Activated CD8-positive, alpha-beta T cell treated with anti-CD3 and anti-CD28 coated beads, Interleukin-2, amount 10 ng/mL, durations not matched to agents 7 days and 5 days (primary cell): ENCODE results near the gene KCNQ2. TPM values are rescaled to one million over a fixed set of nuclear protein-coding genes. Genes with fewer than 3 reads are reported as not detected.
A peak's percentile ranks its signal among the peaks of the same experiment; 100 is the strongest.

Experiments used
- ATAC-seq: fragments of 150-1000 bp; cut with Tn5 transposase; one replicate; pipeline ENCODE4 v1.10.0; 2021; ENCODE audit warnings: moderate library complexity
- CTCF ChIA-PET: fragments of 350-600 bp; sonication (Branson Sonifier 250); formaldehyde crosslinking; loops from one replicate; lab custom pipeline; 2021; ENCODE audit warnings: antibody characterized with exemption; lab: Charles Lee
- POLR2A ChIA-PET: fragments of 350-600 bp; sonication (Branson Sonifier 250); formaldehyde crosslinking; loops from one replicate; lab custom pipeline; 2021; ENCODE audit warnings: antibody characterized with exemption; lab: Charles Lee
- DNase-seq: peaks from one replicate; pipeline ENCODE4 v3.0.0-alpha.2; 2020
- H3K27ac Mint-ChIP-seq: one replicate; pipeline ENCODE4 v1.8.0; 2021; ENCODE audit warnings: mild to moderate bottlenecking, mixed read lengths
- H3K27me3 Mint-ChIP-seq: one replicate; pipeline ENCODE4 v1.8.0; 2021; ENCODE audit warnings: low read depth, mixed read lengths
- H3K36me3 Mint-ChIP-seq: one replicate; pipeline ENCODE4 v1.8.0; 2021; ENCODE audit warnings: low read depth, mixed read lengths
- H3K4me1 Mint-ChIP-seq: one replicate; pipeline ENCODE4 v1.8.0; 2021; ENCODE audit warnings: low read depth, mixed read lengths
- H3K4me3 Mint-ChIP-seq: one replicate; pipeline ENCODE4 v1.8.0; 2021; ENCODE audit warnings: mild to moderate bottlenecking, mixed read lengths
- H3K9me3 Mint-ChIP-seq: one replicate; pipeline ENCODE4 v1.8.0; 2022; ENCODE audit warnings: mixed read lengths; ENCODE audit not compliant: insufficient read depth
- total RNA-seq, 2 experiments: library from RNA; stranded (reverse); gene quantifications; one replicate each; pipeline ENCODE4 v1.2.3, GENCODE V29; 2021

Gene KCNQ2
- total RNA-seq, 2 experiments from 2014 or later: not detected

DNA sequence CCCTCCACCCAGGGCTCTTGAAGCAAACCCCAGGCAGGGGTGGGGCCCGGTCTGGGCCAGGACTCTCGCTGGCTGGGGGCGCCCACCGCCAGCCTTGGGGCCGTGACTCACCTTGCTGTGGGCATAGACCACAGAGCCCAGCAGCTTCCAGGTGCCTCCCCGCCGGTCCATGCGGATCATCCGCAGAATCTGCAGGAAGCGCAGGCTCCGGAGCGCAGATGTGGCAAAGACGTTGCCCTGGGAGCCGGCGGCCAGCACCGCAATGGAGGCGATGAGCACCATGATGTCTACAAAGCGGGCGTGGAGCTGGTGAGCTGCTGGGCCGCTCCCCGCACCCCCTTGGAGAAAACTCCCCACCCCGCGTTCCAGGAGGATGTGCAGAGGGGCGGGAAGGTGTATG, 27.9 kb downstream of the KCNQ2 start:
- POLR2A ChIA-PET: no interaction called here

DNA sequence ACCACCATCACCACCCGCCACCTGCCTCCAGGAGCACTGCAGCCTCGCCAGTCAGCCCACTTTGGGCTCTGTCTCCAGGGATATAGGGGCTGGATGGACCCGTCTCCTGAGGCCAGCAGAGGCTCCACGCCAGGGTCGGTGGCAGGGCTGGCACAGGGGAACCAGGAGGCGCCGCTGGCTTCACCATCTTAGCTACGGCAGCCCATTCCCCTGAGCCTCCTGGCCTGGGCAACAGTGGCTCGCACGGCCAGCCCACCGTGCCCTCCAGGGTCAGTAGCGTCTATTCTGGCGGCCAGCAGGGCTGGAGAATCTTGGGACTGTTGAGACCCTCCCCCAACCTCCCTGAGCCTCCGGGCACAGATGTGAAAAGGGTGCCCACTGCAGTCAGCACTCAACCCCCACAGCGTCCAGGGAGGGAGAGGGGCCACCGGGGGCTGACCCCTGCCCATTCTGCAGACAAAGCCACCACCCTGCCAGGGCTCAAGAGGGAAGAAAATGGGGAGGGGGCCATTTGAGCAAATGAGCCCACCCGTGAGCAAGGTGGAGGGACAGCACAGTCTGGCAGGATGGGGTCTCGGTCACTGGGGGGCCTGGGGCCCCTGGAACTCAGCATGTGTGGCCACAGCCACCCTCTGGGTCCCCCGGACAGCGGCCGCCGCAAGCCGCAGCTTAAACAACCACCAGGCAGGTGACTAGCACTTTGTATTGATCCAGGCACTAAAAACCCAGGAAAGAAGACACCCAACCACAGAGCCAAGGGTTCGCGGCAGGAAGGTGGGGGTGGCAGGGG, 28.7 kb downstream of the KCNQ2 start:
- Mint-ChIP-seq H3K27ac (peak overlapping the region; percentile 75), H3K4me3 (no peak overlapping the region), H3K9me3 (no peaks in the 10 kb centered on the region), H3K36me3 (peaks cover 1% of the 10 kb centered on the region), H3K27me3 (no peaks in the 10 kb centered on the region), H3K4me1 (peaks cover 19% of the 10 kb centered on the region)
- CTCF ChIA-PET: interaction anchor here (1.3 kb wide), 1 partner anchor 94 kb away, joined by 3 read pairs; no protein-coding TSS in a partner anchor
- POLR2A ChIA-PET: no interaction called here
- DNase-seq: no peak
- ATAC-seq: no peak

More for the DNA sequence above, 27.9 kb downstream of the KCNQ2 start:
- H3K27me3 Mint-ChIP-seq: no peaks in the 10 kb centered on the region
- H3K4me3 Mint-ChIP-seq: no peak overlapping the region
- H3K4me1 Mint-ChIP-seq: peaks cover 19% of the 10 kb centered on the region
- CTCF ChIA-PET: interaction anchor here (1.3 kb wide), 1 partner anchor 93 kb away, joined by 3 read pairs; no protein-coding TSS in a partner anchor
- no peak for DNase-seq
- no peaks in the 10 kb centered on the region for H3K9me3 Mint-ChIP-seq
- H3K27ac Mint-ChIP-seq: no peak overlapping the region
- H3K36me3 Mint-ChIP-seq: peaks cover 1% of the 10 kb centered on the region
- no peak for ATAC-seq

GRCh38 chr20:63442100-63442493, 30.4 kb downstream of the KCNQ2 start:
- H3K27ac Mint-ChIP-seq: peak overlapping the region; percentile 51
- POLR2A ChIA-PET: interaction anchor here (0.6 to 1.3 kb wide), 2 partner anchors 79 to 97 kb away, joined by 3 to 5 read pairs; partner anchors contain the start of gene PPDPF
- CTCF ChIA-PET: interaction anchor here (0.8 to 1.1 kb wide), 4 partner anchors 9 to 102 kb away, joined by 3 to 5 read pairs (median 4); no protein-coding TSS in a partner anchor
- no peaks in the 10 kb centered on the region for H3K9me3 Mint-ChIP-seq
- DNase-seq (peak; percentile 70), ATAC-seq (peak; percentile 46)
- peak overlapping the region; percentile 22 for H3K4me3 Mint-ChIP-seq
- H3K36me3 Mint-ChIP-seq: peaks cover 1% of the 10 kb centered on the region
- H3K4me1 Mint-ChIP-seq: peaks cover 22% of the 10 kb centered on the region
- H3K27me3 Mint-ChIP-seq: peaks cover 1% of the 10 kb centered on the region

- POLR2A ChIA-PET: interaction anchor here (0.6 to 1.3 kb wide), 2 partner anchors 80 to 96 kb away, joined by 3 to 5 read pairs; partner anchors contain the start of gene PPDPF
- peaks cover 24% of the 10 kb centered on the region for H3K4me1 Mint-ChIP-seq
- peak overlapping the region; percentile 51 for H3K27ac Mint-ChIP-seq
- H3K36me3 Mint-ChIP-seq: peaks cover 1% of the 10 kb centered on the region
- peak overlapping the region; percentile 19 for H3K4me3 Mint-ChIP-seq
- H3K27me3 Mint-ChIP-seq: peaks cover 3% of the 10 kb centered on the region
- CTCF ChIA-PET: interaction anchor here (0.8 to 1.1 kb wide), 4 partner anchors 8 to 102 kb away, joined by 3 to 5 read pairs (median 4); no protein-coding TSS in a partner anchor
- H3K9me3 Mint-ChIP-seq: no peaks in the 10 kb centered on the region
- DNase-seq (peak; percentile 72), ATAC-seq (peak; percentile 66)
Measured at GRCh38 chr20:63441136-63442099, 31.0 kb downstream of the KCNQ2 start.

- ATAC-seq (no peak), DNase-seq (no peak)
- H3K27me3 Mint-ChIP-seq: peaks cover 9% of the 10 kb centered on the region
- H3K36me3 Mint-ChIP-seq: peaks cover 1% of the 10 kb centered on the region
- ChIA-PET CTCF (no interaction called here), POLR2A (no interaction called here)
- H3K4me1 Mint-ChIP-seq: peaks cover 24% of the 10 kb centered on the region
- no peak overlapping the region for H3K27ac Mint-ChIP-seq
- H3K9me3 Mint-ChIP-seq: no peaks in the 10 kb centered on the region
- H3K4me3 Mint-ChIP-seq: no peak overlapping the region
Measured at GRCh38 chr20:63440366-63440955, 32.0 kb downstream of the KCNQ2 start.

- POLR2A ChIA-PET: no interaction called here
- no peak for DNase-seq
- Mint-ChIP-seq H3K27ac (no peak overlapping the region), H3K36me3 (peaks cover 1% of the 10 kb centered on the region), H3K4me3 (no peak overlapping the region), H3K27me3 (peaks cover 10% of the 10 kb centered on the region), H3K9me3 (no peaks in the 10 kb centered on the region), H3K4me1 (peaks cover 24% of the 10 kb centered on the region)
- CTCF ChIA-PET: no interaction called here
- no peak for ATAC-seq
Measured at GRCh38 chr20:63439866-63440265, 32.6 kb downstream of the KCNQ2 start.

DNA sequence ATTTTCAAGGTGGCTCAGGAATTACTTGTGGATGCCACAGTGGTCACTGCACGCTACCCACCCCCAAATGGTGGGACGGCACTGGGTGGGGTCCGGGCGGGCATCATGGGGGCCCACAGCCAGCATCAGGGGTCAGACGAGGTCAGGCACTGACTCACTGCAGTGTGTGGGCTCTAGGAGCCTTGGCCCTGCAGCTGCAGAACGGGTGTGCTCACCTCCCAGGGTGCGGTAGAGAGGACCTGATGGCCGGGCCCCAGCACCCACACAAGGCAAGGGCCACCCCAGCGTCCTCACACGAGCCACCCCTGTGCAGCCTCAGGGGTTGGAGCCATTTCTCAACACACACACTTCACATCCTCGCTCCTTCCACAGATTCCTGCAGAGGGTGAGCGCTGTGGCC, 34.3 kb downstream of the KCNQ2 start:
- Mint-ChIP-seq H3K27me3 (peaks cover 10% of the 10 kb centered on the region), H3K4me1 (peaks cover 33% of the 10 kb centered on the region), H3K27ac (no peak overlapping the region), H3K4me3 (no peak overlapping the region), H3K36me3 (peaks cover 1% of the 10 kb centered on the region), H3K9me3 (no peaks in the 10 kb centered on the region)
- POLR2A ChIA-PET: no interaction called here
- ATAC-seq: no peak
- DNase-seq: no peak
- CTCF ChIA-PET: no interaction called here

GRCh38 chr20:63435552-63435951, 36.9 kb downstream of the KCNQ2 start:
- CTCF ChIA-PET: interaction anchor here (1.3 kb wide), 1 partner anchor 85 kb away, joined by 3 read pairs; the partner anchor contains the start of gene PPDPF

GRCh38 chr20:63434599-63435378, 37.7 kb downstream of the KCNQ2 start:
- H3K9me3 Mint-ChIP-seq: no peaks in the 10 kb centered on the region
- H3K27ac Mint-ChIP-seq: no peak overlapping the region
- peaks cover 16% of the 10 kb centered on the region for H3K4me1 Mint-ChIP-seq
- ATAC-seq (peak; percentile 77), DNase-seq (peak; percentile 88)
- peak overlapping the region; percentile 10 for H3K4me3 Mint-ChIP-seq
- CTCF ChIA-PET: interaction anchor here (0.7 kb wide), 1 partner anchor 62 kb away, joined by 3 read pairs; no protein-coding TSS in a partner anchor
- H3K27me3 Mint-ChIP-seq: peaks cover 10% of the 10 kb centered on the region
- no peaks in the 10 kb centered on the region for H3K36me3 Mint-ChIP-seq
- POLR2A ChIA-PET: interaction anchor here (0.7 kb wide), 1 partner anchor 45 kb away, joined by 3 read pairs; no protein-coding TSS in a partner anchor

More at GRCh38 chr20:63435552-63435951, 36.9 kb downstream of the KCNQ2 start:
- POLR2A ChIA-PET: interaction anchor here (0.7 kb wide), 1 partner anchor 46 kb away, joined by 3 read pairs; no protein-coding TSS in a partner anchor
- peaks cover 16% of the 10 kb centered on the region for H3K4me1 Mint-ChIP-seq
- H3K27me3 Mint-ChIP-seq: peaks cover 10% of the 10 kb centered on the region
- no peak for DNase-seq
- H3K27ac Mint-ChIP-seq: no peak overlapping the region
- no peak overlapping the region for H3K4me3 Mint-ChIP-seq
- H3K9me3 Mint-ChIP-seq: no peaks in the 10 kb centered on the region
- no peaks in the 10 kb centered on the region for H3K36me3 Mint-ChIP-seq
- no peak for ATAC-seq

DNA sequence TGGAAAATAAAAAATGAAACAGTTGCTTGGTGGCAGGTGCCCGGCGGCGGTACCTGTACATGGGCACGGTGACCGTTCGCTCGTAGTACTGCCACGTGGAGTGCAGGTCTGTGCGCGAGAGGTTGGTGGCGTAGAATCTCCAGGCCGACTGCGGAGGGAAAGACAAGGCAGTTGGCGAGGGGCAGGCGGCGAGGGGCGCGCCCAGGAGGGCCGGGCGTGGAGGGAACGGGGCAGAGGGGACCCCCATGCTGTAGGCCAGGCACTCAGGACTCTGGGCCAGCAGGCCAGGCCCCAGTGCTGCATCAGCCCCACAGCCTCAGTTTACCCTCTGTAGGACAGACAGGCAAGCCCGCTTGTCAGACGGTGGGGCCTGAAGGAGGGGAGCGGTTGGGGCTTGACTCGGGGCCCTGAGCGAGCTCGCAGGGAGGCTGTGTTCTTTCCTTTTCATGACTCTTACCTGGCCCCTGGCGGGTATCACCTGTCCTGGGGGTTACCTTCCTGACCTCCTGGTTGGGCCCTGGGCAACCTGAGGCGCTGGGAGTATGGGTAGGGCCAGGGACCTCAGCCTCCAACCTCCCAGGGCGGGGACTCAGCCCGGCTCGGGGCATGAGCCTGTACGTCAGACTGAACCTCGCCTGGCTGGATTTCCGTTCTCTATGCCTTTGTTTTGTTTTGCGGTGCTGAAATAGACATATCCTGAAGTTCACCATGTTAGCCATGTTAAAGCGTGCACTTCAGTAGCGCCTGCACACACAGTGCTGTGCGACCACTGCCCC, 38.5 kb downstream of the KCNQ2 start:
- Mint-ChIP-seq H3K9me3 (no peaks in the 10 kb centered on the region), H3K4me3 (no peak overlapping the region), H3K27me3 (peaks cover 10% of the 10 kb centered on the region), H3K27ac (no peak overlapping the region), H3K4me1 (peaks cover 16% of the 10 kb centered on the region), H3K36me3 (no peaks in the 10 kb centered on the region)
- ChIA-PET CTCF (interaction anchor here (0.7 to 0.9 kb wide), 2 partner anchors 8 to 63 kb away, joined by 3 read pairs; no protein-coding TSS in a partner anchor), POLR2A (no interaction called here)
- DNase-seq: no peak
- peak; percentile 29 for ATAC-seq
